HCEC 1CT (cell line): ENCODE measurements around the gene AHI1.

Source experiments
- DNase-seq: peaks from one replicate; pipeline ENCODE4 v3.0.0-alpha.2; 2017

AHI1 gene

GRCh38 chr6:135323979-135324378 is 173.6 kb downstream of the AHI1 start:
- DNase-seq = no peak

- no peak for DNase-seq
Observed at GRCh38 chr6:135323202-135323668, 174.3 kb downstream of the AHI1 start.

- DNase-seq = no peak
Observed at GRCh38 chr6:135322427-135323201, 174.9 kb downstream of the AHI1 start.

- no peak for DNase-seq
Observed at GRCh38 chr6:135320721-135321621, 176.6 kb downstream of the AHI1 start.

- DNase-seq = no peak
Observed at GRCh38 chr6:135319819-135320218, 177.7 kb downstream of the AHI1 start.

- no peak for DNase-seq
Observed at GRCh38 chr6:135318738-135319469, 178.6 kb downstream of the AHI1 start.

- no peak for DNase-seq
Observed at GRCh38 chr6:135314543-135314942, 183.0 kb downstream of the AHI1 start.

- no peak for DNase-seq
Observed at GRCh38 chr6:135311446-135312200, 185.9 kb downstream of the AHI1 start.

GRCh38 chr6:135310291-135310690 is 187.2 kb downstream of the AHI1 start:
- DNase-seq = no peak

- DNase-seq = no peak
Observed at GRCh38 chr6:135306740-135307420, 190.7 kb downstream of the AHI1 start.

GRCh38 chr6:135306166-135306565 is 191.4 kb downstream of the AHI1 start:
- DNase-seq = no peak

GRCh38 chr6:135305684-135306083 is 191.9 kb downstream of the AHI1 start:
- DNase-seq = no peak

GRCh38 chr6:135304883-135305282 is 192.7 kb downstream of the AHI1 start:
- no peak for DNase-seq

GRCh38 chr6:135301304-135301703 is 196.2 kb downstream of the AHI1 start:
- DNase-seq = no peak

- DNase-seq = peak; percentile 37
Observed at GRCh38 chr6:135300576-135300975, 197.0 kb downstream of the AHI1 start.

- DNase-seq = peak; percentile 59
Observed at GRCh38 chr6:135299256-135299655, 198.3 kb downstream of the AHI1 start.

GRCh38 chr6:135298455-135298854 is 199.1 kb downstream of the AHI1 start:
- no peak for DNase-seq

- no peak for DNase-seq
Observed at GRCh38 chr6:135296715-135297114, 200.8 kb downstream of the AHI1 start.

- no peak for DNase-seq
Observed at GRCh38 chr6:135295085-135295484, 202.5 kb downstream of the AHI1 start.

GRCh38 chr6:135291288-135292076 is 206.1 kb downstream of the AHI1 start:
- DNase-seq = no peak

GRCh38 chr6:135289816-135290215 is 207.7 kb downstream of the AHI1 start:
- DNase-seq = no peak
